Right lobe of liver (tissue), 6 donors: ENCODE measurements around the gene ZNF408. TPM values are rescaled to one million over a fixed set of nuclear protein-coding genes. Genes with fewer than 3 reads are reported as not detected.

Source experiments
- ATAC-seq, 4 donors: fragments of 200-7000 bp; cut with Tn5 transposase; one replicate each; pipeline ENCODE4 v1.9.1; 2020; ENCODE audit warnings: mild to moderate bottlenecking in 4 of 4, moderate library complexity in 4 of 4
- DNase-seq, 3 donors: peaks; one replicate each; pipeline ENCODE4 v3.0.0-alpha.2; 2020
- H3K27ac ChIP-seq, 3 donors: fragments of 200-600 bp; one replicate each; pipeline ENCODE4 v1.8.0; 2022
- H3K27me3 ChIP-seq, 2 donors: fragments of 200-600 bp; one replicate each; pipeline ENCODE4 v1.8.0; 2022
- H3K36me3 ChIP-seq, 4 donors: fragments of 200-600 bp; sonication (generic) in 1 of 4; one replicate each; pipeline versions ENCODE4 v1.5.1 to v1.8.0; 2017 to 2022; ENCODE audit warnings: control low read depth in 1 of 4
- H3K4me1 ChIP-seq, 4 donors: fragments of 200-600 bp; sonication (generic) in 1 of 4; one replicate each; pipeline versions ENCODE4 v1.5.1 to v1.8.0; 2017 to 2022; ENCODE audit warnings: control low read depth in 1 of 4
- H3K4me3 ChIP-seq, 3 donors: fragments of 200-600 bp; one replicate each; pipeline ENCODE4 v1.8.0; 2022
- H3K9me3 ChIP-seq, 4 donors: fragments of 200-600 bp; sonication (generic) in 1 of 4; one replicate each; pipeline versions ENCODE4 v1.5.1 to v1.8.0; 2017 to 2022; ENCODE audit warnings: control low read depth in 1 of 4
- POLR2A ChIP-seq: fragments of 450-650 bp; IDR thresholded peaks from one replicate; pipeline ENCODE4 v1.6.1; 2017; ENCODE audit warnings: antibody characterized with exemption, mild to moderate bottlenecking
- WGBS: methylation state at CpG from one replicate; pipeline ENCODE4 v1.1.6; 2018; ENCODE audit warnings: low coverage, low lambda C conversion rate; ENCODE audit not compliant: insufficient coverage; ENCODE audit errors: missing lambda C conversion rate; 5-methylcytosine and 5-hydroxymethylcytosine counted together
- intact Hi-C, 2 donors: fragments of 100-400 bp; cut with DNase I; formaldehyde crosslinking; loops; one replicate each; pipeline versions ENCODE4 v1.11.2 to v1.14.1; 2022
- total RNA-seq, 6 experiments: library from RNA; depleted of rRNA in 2 of 6; stranded (reverse); fragments of >200 nt in 2 of 6; fragmentation: NEBNext Ultra II Directional in 3 of 6; extraction: Animal tissue kit (Norgen Biotek cat#: 25700) in 3 of 6; gene quantifications; one replicate each; pipeline versions ENCODE4 v1.1.0 to v1.2.4, GENCODE V29; 2016 to 2023
- TF ChIP-seq, protein P1 (sequence below), 4 donors: fragments of 200-600 bp in 3 of 4; fragments of 450-650 bp in 1 of 4; IDR thresholded peaks; one replicate each; pipeline versions ENCODE4 v1.5.1 to v1.8.0; 2016 to 2022; ENCODE audit warnings: antibody characterized with exemption in 4 of 4, mild to moderate bottlenecking in 2 of 4
- donor health status: DM: no; HTN: yes; CAD: no.
- donor health status: DM: no; HTN: no; CAD: no.
- donor health status: DM: no; HTN: no; CAD: no.
- donor health status: DM: no; HTN: yes; CAD: no.
- donor health status: DM: no; HTN: yes; CAD: no.

ZNF408 gene
- total RNA-seq, 6 experiments from 2014 or later: 4.0 to 16.3 (median 6.9) TPM

DNA sequence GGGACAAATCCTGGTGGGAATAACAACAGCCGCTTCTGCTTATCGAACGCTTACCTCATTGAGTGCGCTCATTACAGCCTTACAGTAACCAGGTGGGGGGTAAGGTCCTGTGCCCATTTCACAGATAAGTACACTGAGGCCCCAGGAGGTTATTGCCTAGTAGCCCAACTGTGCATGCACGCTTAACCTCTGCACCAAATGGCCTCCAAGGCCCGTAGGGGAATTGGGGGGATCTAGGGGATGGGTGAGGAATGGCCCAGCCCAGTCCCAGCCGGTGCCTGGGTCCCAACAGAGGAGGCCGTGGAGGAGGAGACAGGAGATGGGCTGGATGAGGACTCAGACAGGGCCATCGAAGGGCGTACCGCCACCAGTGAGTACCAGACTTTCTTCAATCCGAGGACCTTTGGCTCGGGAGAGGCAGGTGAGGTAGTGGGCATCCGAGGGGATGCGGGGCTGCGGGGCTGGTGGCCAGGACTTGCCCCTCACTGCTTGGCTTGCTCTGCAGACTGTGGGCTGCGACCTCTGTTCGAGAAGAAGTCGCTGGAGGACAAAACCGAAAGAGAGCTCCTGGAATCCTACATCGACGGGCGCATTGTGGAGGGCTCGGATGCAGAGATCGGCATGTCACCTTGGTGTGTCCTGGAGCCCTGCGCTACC, 25.5 kb downstream of the ZNF408 start:
- peaks cover 0 to 84% (median 43%) of the 10 kb centered on the region in 4 donors for H3K36me3 ChIP-seq
- DNase-seq (peak in 1 of 3 donors; percentile 50), ATAC-seq (peak in 2 of 4 donors; percentile 6 to 7)
- no peaks in the 10 kb centered on the region for H3K9me3 ChIP-seq
- peaks cover 0 to 57% (median 12%) of the 10 kb centered on the region in 4 donors for H3K4me1 ChIP-seq
- no peaks in the 10 kb centered on the region for H3K27me3 ChIP-seq
- no peak overlapping the region for H3K4me3 ChIP-seq
- H3K27ac ChIP-seq: no peak overlapping the region
- WGBS: 95% methylated on average over 13 of the region's 26 CpGs
- TF ChIP-seq, protein P1, sequence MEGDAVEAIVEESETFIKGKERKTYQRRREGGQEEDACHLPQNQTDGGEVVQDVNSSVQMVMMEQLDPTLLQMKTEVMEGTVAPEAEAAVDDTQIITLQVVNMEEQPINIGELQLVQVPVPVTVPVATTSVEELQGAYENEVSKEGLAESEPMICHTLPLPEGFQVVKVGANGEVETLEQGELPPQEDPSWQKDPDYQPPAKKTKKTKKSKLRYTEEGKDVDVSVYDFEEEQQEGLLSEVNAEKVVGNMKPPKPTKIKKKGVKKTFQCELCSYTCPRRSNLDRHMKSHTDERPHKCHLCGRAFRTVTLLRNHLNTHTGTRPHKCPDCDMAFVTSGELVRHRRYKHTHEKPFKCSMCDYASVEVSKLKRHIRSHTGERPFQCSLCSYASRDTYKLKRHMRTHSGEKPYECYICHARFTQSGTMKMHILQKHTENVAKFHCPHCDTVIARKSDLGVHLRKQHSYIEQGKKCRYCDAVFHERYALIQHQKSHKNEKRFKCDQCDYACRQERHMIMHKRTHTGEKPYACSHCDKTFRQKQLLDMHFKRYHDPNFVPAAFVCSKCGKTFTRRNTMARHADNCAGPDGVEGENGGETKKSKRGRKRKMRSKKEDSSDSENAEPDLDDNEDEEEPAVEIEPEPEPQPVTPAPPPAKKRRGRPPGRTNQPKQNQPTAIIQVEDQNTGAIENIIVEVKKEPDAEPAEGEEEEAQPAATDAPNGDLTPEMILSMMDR (IDR thresholded peaks at IDR 0.05): no peak
- TF ChIP-seq POLR2A: no peak
- intact Hi-C loops: no loop called here

DNA sequence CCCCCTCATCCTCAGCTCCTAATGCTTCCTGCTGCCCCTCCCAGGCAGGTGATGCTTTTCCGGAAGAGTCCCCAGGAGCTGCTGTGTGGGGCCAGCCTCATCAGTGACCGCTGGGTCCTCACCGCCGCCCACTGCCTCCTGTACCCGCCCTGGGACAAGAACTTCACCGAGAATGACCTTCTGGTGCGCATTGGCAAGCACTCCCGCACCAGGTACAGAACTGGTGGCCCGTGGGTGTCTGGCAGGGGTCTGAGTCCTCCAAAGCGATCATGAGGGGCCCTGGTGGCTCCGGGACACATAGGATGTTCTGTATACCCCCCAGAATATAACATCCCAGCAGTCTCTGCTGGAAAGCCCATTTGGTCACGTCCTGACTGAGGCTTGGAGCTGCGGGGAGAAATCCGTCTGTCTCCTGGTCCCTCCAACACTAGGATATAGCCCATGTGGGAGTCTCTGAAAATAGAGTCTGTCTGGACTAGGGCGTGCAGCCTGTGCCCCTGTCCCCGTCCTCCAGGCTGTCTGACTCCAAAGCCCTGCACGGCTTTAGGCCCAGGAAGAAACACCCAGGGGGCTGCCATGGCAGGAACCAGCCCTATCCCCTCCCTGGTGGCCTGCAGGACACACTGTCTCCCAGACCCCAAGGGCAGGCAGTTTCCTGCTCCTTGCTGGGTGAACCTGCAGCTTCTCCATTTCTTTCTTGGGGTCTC, 27.3 kb downstream of the ZNF408 start:
- TF ChIP-seq, protein P1 (IDR thresholded peaks at IDR 0.05): no peak
- TF ChIP-seq POLR2A: no peak
- no peaks in the 10 kb centered on the region for H3K9me3 ChIP-seq
- H3K27me3 ChIP-seq: no peaks in the 10 kb centered on the region
- no peak overlapping the region for H3K4me3 ChIP-seq
- peaks cover 0 to 95% (median 45%) of the 10 kb centered on the region in 4 donors for H3K36me3 ChIP-seq
- intact Hi-C loops: no loop called here
- ATAC-seq (no peak), DNase-seq (peak in 1 of 3 donors; percentile 40)
- peaks cover 0 to 40% (median 5%) of the 10 kb centered on the region in 4 donors for H3K4me1 ChIP-seq
- no peak overlapping the region for H3K27ac ChIP-seq
- 76% methylated on average over 3 of the region's 17 CpGs for WGBS

DNA sequence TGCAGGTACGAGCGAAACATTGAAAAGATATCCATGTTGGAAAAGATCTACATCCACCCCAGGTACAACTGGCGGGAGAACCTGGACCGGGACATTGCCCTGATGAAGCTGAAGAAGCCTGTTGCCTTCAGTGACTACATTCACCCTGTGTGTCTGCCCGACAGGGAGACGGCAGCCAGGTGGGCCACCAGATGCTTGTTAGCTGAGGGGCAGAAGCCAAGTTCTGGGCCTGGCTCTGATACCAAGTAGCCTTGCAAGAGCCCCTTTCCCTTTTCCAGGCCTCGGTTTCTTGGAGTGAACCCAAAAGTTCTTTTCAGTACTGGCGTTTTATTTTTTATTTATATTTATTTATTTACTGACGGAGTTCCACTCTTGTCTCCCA, 27.8 kb downstream of the ZNF408 start:
- DNase-seq: peak in 1 of 3 donors; percentile 38
- Histone ChIP-seq H3K4me3 (no peak overlapping the region), H3K27ac (no peak overlapping the region), H3K27me3 (no peaks in the 10 kb centered on the region), H3K9me3 (no peaks in the 10 kb centered on the region), H3K4me1 (peaks cover 0 to 36% (median 5%) of the 10 kb centered on the region in 4 donors), H3K36me3 (peaks cover 0 to 96% (median 46%) of the 10 kb centered on the region in 4 donors)
- TF ChIP-seq POLR2A: no peak
- TF ChIP-seq, protein P1 (IDR thresholded peaks at IDR 0.05): no peak
- intact Hi-C loops: no loop called here
- no peak for ATAC-seq
- 91% methylated on average over 3 of the region's 9 CpGs for WGBS

DNA sequence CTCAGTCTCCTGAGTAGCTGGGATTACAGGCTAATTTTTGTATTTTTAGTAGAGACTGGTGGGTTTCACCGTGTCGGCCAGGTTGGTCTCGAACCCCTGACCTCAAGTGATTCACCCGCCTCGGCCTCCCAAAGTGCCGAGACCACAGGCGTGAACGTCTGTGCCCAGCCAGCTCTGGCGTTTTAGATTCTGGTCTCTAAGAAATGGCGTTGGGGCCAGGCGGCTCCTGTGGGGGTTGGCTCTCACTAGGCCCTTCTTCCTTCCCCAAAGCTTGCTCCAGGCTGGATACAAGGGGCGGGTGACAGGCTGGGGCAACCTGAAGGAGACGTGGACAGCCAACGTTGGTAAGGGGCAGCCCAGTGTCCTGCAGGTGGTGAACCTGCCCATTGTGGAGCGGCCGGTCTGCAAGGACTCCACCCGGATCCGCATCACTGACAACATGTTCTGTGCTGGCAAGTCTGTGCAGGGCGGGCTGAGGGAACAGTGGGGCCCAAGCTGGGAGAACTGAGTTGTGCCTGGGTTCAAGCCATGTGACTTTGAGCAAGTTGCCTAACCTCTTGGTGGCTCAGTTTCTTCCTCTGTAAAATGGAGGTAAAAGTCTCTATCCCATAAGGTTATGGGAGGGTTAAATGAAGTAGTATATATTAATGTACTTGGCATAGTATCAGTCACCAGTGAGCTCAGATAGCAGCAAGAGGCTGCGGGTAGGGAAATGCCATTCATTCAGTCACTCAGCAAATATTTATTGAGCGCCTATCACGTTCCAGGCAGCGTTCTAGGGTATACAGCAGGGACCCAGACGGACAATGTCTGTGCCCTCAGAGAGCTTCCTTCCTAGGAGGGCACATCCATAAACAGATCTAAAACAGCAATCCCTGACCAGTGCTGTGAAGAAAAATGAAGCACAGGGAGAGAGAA, 28.5 kb downstream of the ZNF408 start:
- Histone ChIP-seq H3K27me3 (no peaks in the 10 kb centered on the region), H3K36me3 (peaks cover 0 to 96% (median 46%) of the 10 kb centered on the region in 4 donors), H3K27ac (no peak overlapping the region), H3K4me3 (no peak overlapping the region), H3K9me3 (no peaks in the 10 kb centered on the region), H3K4me1 (peaks cover 0 to 35% (median 6%) of the 10 kb centered on the region in 4 donors)
- 51% methylated on average over 7 of the region's 24 CpGs for WGBS
- ATAC-seq (peak in 3 of 4 donors; percentile 3 to 33 (median 13)), DNase-seq (peak in 1 of 3 donors; percentile 40)
- TF ChIP-seq, protein P1 (IDR thresholded peaks at IDR 0.05): no peak
- no peak for TF ChIP-seq POLR2A
- intact Hi-C loops: no loop called here
